Mesendoderm (in vitro differentiated cells): ENCODE measurements around the gene FRAS1.

Source experiments
- DNase-seq: peaks from one replicate; pipeline ENCODE4 v3.0.0; 2013
- H2AK5ac ChIP-seq: 2 replicates; pipeline ENCODE4 v1.6.1; 2013; ENCODE audit warnings: low read length, inconsistent platforms
- H2BK120ac ChIP-seq: 2 replicates; pipeline ENCODE4 v1.6.1; 2013; ENCODE audit warnings: low read depth, mild to moderate bottlenecking, low read length, moderate library complexity, mixed read lengths
- H2BK15ac ChIP-seq: replicated peaks from 2 replicates; pipeline ENCODE4 v1.6.1; 2013; ENCODE audit warnings: low read depth, mild to moderate bottlenecking, moderate library complexity
- H2BK5ac ChIP-seq: 2 replicates; pipeline ENCODE4 v1.6.1; 2013; ENCODE audit warnings: low read length, inconsistent platforms
- H3K18ac ChIP-seq: 2 replicates; pipeline ENCODE4 v1.6.1; 2013; ENCODE audit warnings: mild to moderate bottlenecking, low read length, mixed read lengths
- H3K23ac ChIP-seq: one replicate; pipeline ENCODE4 v1.6.1; 2013; ENCODE audit warnings: low read length
- H3K27ac ChIP-seq: 2 replicates; pipeline ENCODE4 v1.5.1; 2013; ENCODE audit warnings: low read depth, mild to moderate bottlenecking, inconsistent platforms, low read length, moderate library complexity
- H3K27me3 ChIP-seq: 2 replicates; pipeline ENCODE4 v1.6.1; 2013; ENCODE audit warnings: low read length, control low read depth, mild to moderate bottlenecking, inconsistent platforms; ENCODE audit not compliant: insufficient read depth, poor library complexity
- H3K36me3 ChIP-seq: 2 replicates; pipeline ENCODE4 v1.6.1; 2013; ENCODE audit warnings: low read length, inconsistent platforms; ENCODE audit not compliant: control insufficient read depth, insufficient read depth
- H3K4ac ChIP-seq: one replicate; pipeline ENCODE4 v1.6.1; 2013; ENCODE audit warnings: low read depth, mild to moderate bottlenecking, low read length, moderate library complexity
- H3K4me1 ChIP-seq: 2 replicates; pipeline ENCODE4 v1.6.1; 2013; ENCODE audit warnings: low read depth, low read length, inconsistent platforms; ENCODE audit not compliant: control insufficient read depth
- H3K4me2 ChIP-seq: 2 replicates; pipeline ENCODE4 v1.6.1; 2013; ENCODE audit warnings: low read length
- H3K4me3 ChIP-seq: 2 replicates; pipeline ENCODE4 v1.5.1; 2013; ENCODE audit warnings: mild to moderate bottlenecking, low read length
- H3K56ac ChIP-seq: one replicate; pipeline ENCODE4 v1.6.1; 2013; ENCODE audit warnings: low read length
- H3K79me1 ChIP-seq: 2 replicates; pipeline ENCODE4 v1.6.1; 2013; ENCODE audit warnings: low read length, inconsistent platforms
- H3K79me2 ChIP-seq: 2 replicates; pipeline ENCODE4 v1.6.1; 2013; ENCODE audit warnings: mild to moderate bottlenecking, low read length; ENCODE audit not compliant: control insufficient read depth, insufficient read depth
- H3K9ac ChIP-seq: 2 replicates; pipeline ENCODE4 v1.6.1; 2013; ENCODE audit warnings: low read length, inconsistent platforms
- H4K5ac ChIP-seq: one replicate; pipeline ENCODE4 v1.6.1; 2013; ENCODE audit warnings: low read length
- H4K8ac ChIP-seq: one replicate; pipeline ENCODE4 v1.6.1; 2013; ENCODE audit warnings: low read depth, mild to moderate bottlenecking, control low read depth, low read length, moderate library complexity
- WGBS: extraction: QIAGEN DNeasy Blood & Tissue Kit; methylation state at CpG from one replicate; pipeline ENCODE4 v1.1.7; 2013; ENCODE audit warnings: low lambda C conversion rate, missing lambda C conversion rate; ENCODE audit not compliant: insufficient coverage; ENCODE audit errors: extremely low coverage; 5-methylcytosine and 5-hydroxymethylcytosine counted together

FRAS1 gene

DNA sequence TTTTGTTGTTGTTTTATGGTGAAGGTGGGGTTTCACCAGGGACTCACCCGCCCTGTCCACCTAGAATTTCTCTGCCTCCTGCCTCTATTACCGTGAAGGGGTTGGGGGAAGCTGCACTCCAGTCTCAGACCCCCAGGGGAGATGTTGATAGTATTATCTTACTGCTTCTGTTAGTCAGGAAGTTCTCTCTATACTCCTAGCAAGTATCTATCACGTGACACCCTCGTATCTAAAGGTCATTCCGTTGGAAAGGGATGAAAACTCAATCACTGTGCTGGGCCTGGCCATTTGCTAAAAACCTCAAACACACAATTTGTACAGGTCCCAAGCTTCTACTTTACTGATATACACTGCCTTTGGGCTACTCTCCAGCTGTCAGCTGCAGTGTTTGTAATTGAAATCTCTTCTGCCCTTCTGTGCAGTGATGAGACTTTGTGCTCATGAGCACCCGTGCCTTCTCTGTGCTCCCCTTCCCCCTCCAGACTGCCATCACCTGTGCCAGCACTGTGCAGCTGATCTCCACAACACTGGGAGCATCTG is 306.0 kb downstream of the FRAS1 start:
- no peak overlapping the region for H2BK15ac ChIP-seq
- H3K4me1 ChIP-seq: peaks cover 15% of the 10 kb centered on the region
- peak overlapping the region; percentile 2 for H3K18ac ChIP-seq
- peak overlapping the region; percentile 85 for H3K56ac ChIP-seq
- peak overlapping the region; percentile 99 for H2BK5ac ChIP-seq
- no peak overlapping the region for H3K4me3 ChIP-seq
- H4K8ac ChIP-seq: no peak overlapping the region
- peak overlapping the region; percentile 8 for H3K27ac ChIP-seq
- peak overlapping the region; percentile 41 for H3K4ac ChIP-seq
- H2AK5ac ChIP-seq: peak overlapping the region; percentile 94
- WGBS: no CpG with 5 or more reads among the region's 6 CpGs
- DNase-seq: peak; percentile 87
- H3K4me2 ChIP-seq: no peak overlapping the region
- H3K9ac ChIP-seq: peak overlapping the region; percentile 50
- H3K27me3 ChIP-seq: no peaks in the 10 kb centered on the region
- peaks cover 2% of the 10 kb centered on the region for H3K36me3 ChIP-seq
- peaks cover 1% of the 10 kb centered on the region for H3K79me1 ChIP-seq
- H3K23ac ChIP-seq: no peak overlapping the region
- no peak overlapping the region for H4K5ac ChIP-seq
- H3K79me2 ChIP-seq: no peaks in the 10 kb centered on the region
- peak overlapping the region; percentile 2 for H2BK120ac ChIP-seq

DNA sequence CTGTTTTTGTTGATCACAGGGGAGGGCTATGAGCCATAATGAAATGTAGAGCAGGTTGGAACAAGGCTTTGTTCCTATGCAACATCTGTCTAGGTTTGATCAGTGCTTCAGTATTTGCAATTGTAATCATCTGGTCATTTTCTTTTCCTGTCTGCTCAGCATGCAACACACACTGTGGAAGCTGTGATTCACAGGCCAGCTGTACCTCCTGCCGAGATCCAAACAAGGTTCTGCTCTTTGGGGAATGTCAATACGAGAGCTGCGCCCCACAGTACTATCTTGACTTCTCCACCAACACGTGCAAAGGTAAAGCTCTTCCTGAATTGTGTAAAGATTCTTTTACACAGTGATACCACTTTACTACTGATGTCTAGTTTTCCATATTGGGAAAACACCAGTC is 312.6 kb downstream of the FRAS1 start:
- Histone ChIP-seq H2BK120ac (no peak overlapping the region), H3K56ac (no peak overlapping the region), H4K5ac (no peak overlapping the region), H3K4me3 (no peak overlapping the region), H3K23ac (no peak overlapping the region), H2BK5ac (no peak overlapping the region), H3K27me3 (no peaks in the 10 kb centered on the region), H3K4me2 (no peak overlapping the region), H3K18ac (no peak overlapping the region), H3K27ac (no peak overlapping the region), H2BK15ac (no peak overlapping the region), H3K9ac (no peak overlapping the region), H3K36me3 (peaks cover 3% of the 10 kb centered on the region), H2AK5ac (no peak overlapping the region), H3K4ac (no peak overlapping the region), H3K4me1 (peaks cover 12% of the 10 kb centered on the region), H3K79me2 (no peaks in the 10 kb centered on the region), H3K79me1 (no peaks in the 10 kb centered on the region), H4K8ac (no peak overlapping the region)
- WGBS: no CpG with 5 or more reads among the region's 4 CpGs
- DNase-seq: peak; percentile 86

GRCh38 chr4:78370631-78371372 is 313.7 kb downstream of the FRAS1 start:
- H2BK5ac ChIP-seq: no peak overlapping the region
- no peak overlapping the region for H4K5ac ChIP-seq
- peak overlapping the region; percentile 23 for H3K18ac ChIP-seq
- H3K27ac ChIP-seq: no peak overlapping the region
- no peak overlapping the region for H3K9ac ChIP-seq
- H3K23ac ChIP-seq: no peak overlapping the region
- H3K4ac ChIP-seq: no peak overlapping the region
- no peak overlapping the region for H2BK15ac ChIP-seq
- no peak overlapping the region for H2BK120ac ChIP-seq
- no peak overlapping the region for H3K4me2 ChIP-seq
- peak overlapping the region; percentile 46 for H3K56ac ChIP-seq
- no peaks in the 10 kb centered on the region for H3K27me3 ChIP-seq
- H2AK5ac ChIP-seq: no peak overlapping the region
- H4K8ac ChIP-seq: no peak overlapping the region
- no peak overlapping the region for H3K4me3 ChIP-seq
- no peaks in the 10 kb centered on the region for H3K79me2 ChIP-seq
- peak; percentile 61 for DNase-seq
- no CpG with 5 or more reads among the region's 6 CpGs for WGBS
- no peaks in the 10 kb centered on the region for H3K79me1 ChIP-seq
- peaks cover 5% of the 10 kb centered on the region for H3K36me3 ChIP-seq
- peaks cover 12% of the 10 kb centered on the region for H3K4me1 ChIP-seq

DNA sequence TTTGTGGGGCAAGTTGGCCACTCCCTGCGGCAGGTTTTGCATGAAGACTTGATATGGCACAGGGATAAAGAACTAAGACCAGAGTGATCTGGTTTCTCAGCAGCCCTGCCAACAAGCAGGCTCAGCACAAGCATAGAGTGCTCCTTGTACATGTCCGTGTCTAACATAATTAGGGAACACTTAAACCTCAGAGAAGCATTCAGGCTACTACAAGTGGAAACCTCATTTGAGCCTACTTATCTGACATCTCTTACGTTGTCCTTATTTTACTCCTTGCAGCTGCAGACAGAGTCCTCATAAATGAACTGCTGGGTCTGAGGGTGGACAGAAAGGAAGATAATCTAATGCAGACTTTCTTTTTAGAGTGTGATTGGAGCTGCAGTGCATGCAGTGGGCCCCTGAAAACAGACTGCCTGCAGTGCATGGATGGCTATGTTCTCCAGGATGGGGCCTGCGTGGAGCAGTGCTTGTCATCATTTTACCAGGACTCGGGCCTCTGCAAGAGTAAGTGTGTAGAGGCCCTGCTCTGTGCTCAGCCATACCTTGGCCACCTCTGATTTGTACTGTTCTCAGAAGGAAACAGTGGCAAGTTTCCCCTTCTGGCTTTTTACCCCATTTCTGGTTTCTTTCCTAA is 315.3 kb downstream of the FRAS1 start:
- no peaks in the 10 kb centered on the region for H3K79me2 ChIP-seq
- H3K27ac ChIP-seq: no peak overlapping the region
- H3K56ac ChIP-seq: no peak overlapping the region
- no peaks in the 10 kb centered on the region for H3K27me3 ChIP-seq
- H3K4me3 ChIP-seq: no peak overlapping the region
- no peak overlapping the region for H4K8ac ChIP-seq
- peaks cover 5% of the 10 kb centered on the region for H3K36me3 ChIP-seq
- H2BK5ac ChIP-seq: no peak overlapping the region
- H3K79me1 ChIP-seq: no peaks in the 10 kb centered on the region
- H2AK5ac ChIP-seq: no peak overlapping the region
- no peak overlapping the region for H3K23ac ChIP-seq
- H2BK120ac ChIP-seq: no peak overlapping the region
- no peak overlapping the region for H3K4me2 ChIP-seq
- no peak overlapping the region for H3K4ac ChIP-seq
- H2BK15ac ChIP-seq: no peak overlapping the region
- peaks cover 12% of the 10 kb centered on the region for H3K4me1 ChIP-seq
- no peak overlapping the region for H4K5ac ChIP-seq
- DNase-seq: no peak
- no peak overlapping the region for H3K9ac ChIP-seq
- no peak overlapping the region for H3K18ac ChIP-seq
- WGBS: no CpG with 5 or more reads among the region's 5 CpGs

DNA sequence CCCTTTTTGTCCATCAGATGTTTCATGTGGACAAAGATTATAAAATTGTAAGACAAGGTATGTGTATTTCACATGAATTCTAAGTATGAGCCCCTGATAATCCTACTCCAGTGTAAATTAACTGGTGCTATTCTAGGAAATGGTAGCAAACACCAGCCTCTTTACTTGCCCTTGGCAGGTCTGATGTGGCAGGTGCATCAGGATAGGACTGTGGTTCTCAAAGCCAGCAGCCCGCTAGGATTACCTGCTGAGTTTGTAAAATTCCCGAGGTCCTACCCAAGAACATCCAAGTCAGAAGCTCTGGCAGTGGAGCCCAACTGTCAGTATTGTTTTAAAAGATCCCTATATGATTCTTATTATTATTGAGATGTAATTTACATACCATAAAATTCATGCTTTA is 320.4 kb downstream of the FRAS1 start:
- no peak overlapping the region for H4K5ac ChIP-seq
- WGBS: no CpG with 5 or more reads among the region's 2 CpGs
- H3K56ac ChIP-seq: no peak overlapping the region
- no peak overlapping the region for H3K18ac ChIP-seq
- H2BK15ac ChIP-seq: no peak overlapping the region
- H2AK5ac ChIP-seq: no peak overlapping the region
- no peak overlapping the region for H3K4me2 ChIP-seq
- no peak overlapping the region for H2BK120ac ChIP-seq
- no peak overlapping the region for H2BK5ac ChIP-seq
- H4K8ac ChIP-seq: no peak overlapping the region
- no peak for DNase-seq
- H3K27me3 ChIP-seq: no peaks in the 10 kb centered on the region
- no peak overlapping the region for H3K4ac ChIP-seq
- H3K23ac ChIP-seq: no peak overlapping the region
- H3K27ac ChIP-seq: no peak overlapping the region
- peaks cover 7% of the 10 kb centered on the region for H3K36me3 ChIP-seq
- H3K79me2 ChIP-seq: no peaks in the 10 kb centered on the region
- H3K79me1 ChIP-seq: no peaks in the 10 kb centered on the region
- no peak overlapping the region for H3K4me3 ChIP-seq
- peaks cover 2% of the 10 kb centered on the region for H3K4me1 ChIP-seq
- no peak overlapping the region for H3K9ac ChIP-seq
